HepG2 (cell line): ENCODE results near the gene ANKRD22. TPM values are rescaled to one million over a fixed set of nuclear protein-coding genes. Genes with fewer than 3 reads are reported as not detected.

ENCODE experiments used
- CREM ChIP-seq, 2 experiments: sonication (generic) in 1 of 2; formaldehyde crosslinking in 1 of 2; IDR thresholded peaks; 2 replicates each; pipeline versions ENCODE4 v1.4.0 to v1.6.1; 2016 to 2020; ENCODE audit warnings: antibody characterized with exemption in 1 of 2, mild to moderate bottlenecking in 1 of 2, missing genetic modification reagents in 1 of 2
- EP300 ChIP-seq, 3 experiments: sonication (generic) in 1 of 3; formaldehyde crosslinking in 1 of 3; IDR thresholded peaks; 2 replicates each; pipeline versions ENCODE4 v1.5.1 to v1.6.1; 2011 to 2020; ENCODE audit warnings: low read depth in 2 of 3, low read length in 2 of 3, borderline replicate concordance in 1 of 3, improper control_type of control experiment in 1 of 3, mild to moderate bottlenecking in 1 of 3, missing genetic modification reagents in 1 of 3, moderate library complexity in 1 of 3
- KDM5B ChIP-seq: sonication (generic); formaldehyde crosslinking; IDR thresholded peaks from 2 replicates; pipeline ENCODE4 v1.4.0; 2020; ENCODE audit warnings: missing genetic modification reagents, mild to moderate bottlenecking, borderline replicate concordance
- MAF1 ChIP-seq: sonication (generic); formaldehyde crosslinking; IDR thresholded peaks from 2 replicates; pipeline ENCODE4 v1.5.0; 2020; ENCODE audit warnings: missing genetic modification reagents, borderline replicate concordance
- MATR3 ChIP-seq: sonication (generic); formaldehyde crosslinking; IDR thresholded peaks from 2 replicates; pipeline ENCODE4 v1.4.0; 2020; ENCODE audit warnings: missing genetic modification reagents
- MBNL3 ChIP-seq: fragments of 250-450 bp; sonication (Bioruptor Pico); conservative IDR thresholded peaks from 2 replicates; pipeline ENCODE4 v1.8.0; 2022; ENCODE audit warnings: mild to moderate bottlenecking, inconsistent platforms
- PTBP1 ChIP-seq: fragments of 200-400 bp; formaldehyde crosslinking; IDR thresholded peaks from 2 replicates; pipeline ENCODE4 v1.6.1; 2018; ENCODE audit warnings: low read length, low read depth; ENCODE audit not compliant: poor library complexity, severe bottlenecking
- RBM39 ChIP-seq: fragments of 200-400 bp; formaldehyde crosslinking; IDR thresholded peaks from one replicate; pipeline ENCODE4 v1.6.1; 2018; ENCODE audit warnings: antibody characterized with exemption, mild to moderate bottlenecking, low read depth, low read length; ENCODE audit not compliant: poor library complexity, severe bottlenecking
- SPEN ChIP-seq: sonication (generic); formaldehyde crosslinking; IDR thresholded peaks from 2 replicates; pipeline ENCODE4 v1.5.1; 2020; ENCODE audit warnings: low read depth, mild to moderate bottlenecking, missing genetic modification reagents
- SRSF4 ChIP-seq: fragments of 200-400 bp; formaldehyde crosslinking; IDR thresholded peaks from one replicate; pipeline ENCODE4 v1.6.1; 2018; ENCODE audit warnings: mild to moderate bottlenecking, low read depth, low read length, moderate library complexity; ENCODE audit not compliant: poor library complexity, severe bottlenecking
- SYNCRIP ChIP-seq: fragments of 200-400 bp; formaldehyde crosslinking; IDR thresholded peaks from 2 replicates; pipeline ENCODE4 v1.6.1; 2018; ENCODE audit warnings: mild to moderate bottlenecking, low read depth, low read length; ENCODE audit not compliant: insufficient read depth
- ZFX ChIP-seq: sonication (generic); formaldehyde crosslinking; IDR thresholded peaks from 2 replicates; pipeline ENCODE4 v1.4.0; 2020; ENCODE audit warnings: mild to moderate bottlenecking, low read depth, missing genetic modification reagents, moderate library complexity
- ZNF343 ChIP-seq: sonication (generic); formaldehyde crosslinking; IDR thresholded peaks from 2 replicates; pipeline ENCODE4 v1.4.0; 2020; ENCODE audit warnings: mild to moderate bottlenecking, missing genetic modification reagents
- ZNF430 ChIP-seq: sonication (generic); formaldehyde crosslinking; IDR thresholded peaks from 2 replicates; pipeline ENCODE4 v1.9.0; 2021; ENCODE audit warnings: mild to moderate bottlenecking, missing genetic modification reagents
- ZNF510 ChIP-seq: sonication (generic); formaldehyde crosslinking; IDR thresholded peaks from 2 replicates; pipeline ENCODE4 v1.4.0; 2020; ENCODE audit warnings: low read depth, mild to moderate bottlenecking, missing genetic modification reagents
- ZNF543 ChIP-seq: sonication (generic); formaldehyde crosslinking; IDR thresholded peaks from 2 replicates; pipeline ENCODE4 v1.4.0; 2020; ENCODE audit warnings: mild to moderate bottlenecking, missing genetic modification reagents
- ZNF678 ChIP-seq: sonication (generic); formaldehyde crosslinking; IDR thresholded peaks from 2 replicates; pipeline ENCODE4 v1.4.0; 2020; ENCODE audit warnings: mild to moderate bottlenecking, missing genetic modification reagents
- ZNF7 ChIP-seq: IDR thresholded peaks from 2 replicates; pipeline ENCODE4 v1.6.1; 2016; ENCODE audit warnings: missing biosample characterization, missing genetic modification reagents
- polyA plus RNA-seq, 8 experiments: library from polyadenylated mRNA; depleted of rRNA in 3 of 8; stranded (reverse) in 7 of 8; unstranded in 1 of 8; fragments of >200 nt; fragmentation: Illumina TruSeq in 4 of 8; extraction: Trizol in 4 of 8; gene quantifications; 2 replicates each; pipeline versions ENCODE4 v1.2.1 to v1.2.3, GENCODE V29; 2011 to 2016; ENCODE audit warnings: low read depth in 4 of 8, missing spikeins in 1 of 8, mixed read lengths in 1 of 8; ENCODE audit not compliant: insufficient read depth in 1 of 8
- total RNA-seq, 5 experiments: library from RNA; depleted of rRNA; stranded (reverse); fragments of >200 nt; fragmentation: Illumina TruSeq; extraction: Trizol; gene quantifications; 2 replicates each; pipeline ENCODE4 v1.2.3, GENCODE V29; 2016; ENCODE audit warnings: low read depth in 1 of 5
- TF ChIP-seq, protein P1 (sequence below): sonication (generic); formaldehyde crosslinking; IDR thresholded peaks from 2 replicates; pipeline ENCODE4 v1.4.0; 2020; ENCODE audit warnings: missing genetic modification reagents
- TF ChIP-seq, protein P2 (sequence below): sonication (generic); formaldehyde crosslinking; IDR thresholded peaks from 2 replicates; pipeline ENCODE4 v1.5.0; 2020; ENCODE audit warnings: missing genetic modification reagents
- TF ChIP-seq, protein P3 (sequence below): sonication (generic); formaldehyde crosslinking; IDR thresholded peaks from 2 replicates; pipeline ENCODE4 v1.5.0; 2020; ENCODE audit warnings: mild to moderate bottlenecking, missing genetic modification reagents, moderate library complexity

Gene ANKRD22
- total and polyA plus RNA-seq, 2 of the 13 experiments (the other 11 are each of a cell fraction or from before 2014, with no cell fraction given), result not detected

DNA sequence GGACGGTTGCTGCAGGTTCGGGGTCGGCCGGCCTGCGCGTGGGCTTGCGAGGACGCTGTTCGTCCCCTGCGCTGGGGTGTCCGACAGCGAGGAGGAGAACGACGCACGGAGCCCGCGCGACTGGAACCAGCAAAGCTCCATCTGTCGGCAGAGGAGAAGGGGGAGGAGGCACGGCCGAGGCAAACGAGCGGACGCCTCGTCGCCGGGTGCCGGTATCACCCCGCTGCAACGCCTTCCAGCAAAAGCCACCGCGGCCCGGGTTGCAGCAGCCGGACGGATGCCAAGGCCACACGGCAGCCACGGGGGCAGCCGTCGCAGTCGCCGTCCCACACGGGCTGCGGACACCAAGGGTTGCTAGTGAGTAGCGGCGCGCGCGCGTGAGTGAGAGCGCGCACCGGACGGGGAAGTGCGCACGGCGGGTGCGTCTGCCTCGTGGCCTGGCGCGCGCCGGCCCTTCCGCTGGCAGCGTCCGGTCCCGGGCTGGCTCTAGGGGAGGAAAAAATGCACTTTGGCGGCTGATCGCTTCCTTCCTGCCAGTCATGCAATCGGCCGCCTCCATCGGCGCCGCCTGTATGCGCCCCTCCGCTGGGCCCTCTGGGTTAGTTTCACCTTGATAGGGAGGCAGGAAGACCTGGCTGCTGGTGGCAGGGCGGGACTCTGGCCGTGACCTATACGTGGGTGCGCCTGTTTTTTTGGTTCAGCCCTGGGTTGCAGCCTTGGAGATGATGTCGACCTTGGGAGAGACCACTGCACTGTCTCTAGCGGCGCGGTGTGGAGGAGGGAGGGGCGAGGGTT lies 28.8 kb upstream of the ANKRD22 start (continued):
- TF ChIP-seq ZNF510 (CRISPR knock-in tag) (no peak), EP300 (IDR thresholded peaks at IDR 0.05; ENCODE audit: low read depth in 2 of 2, low read length in 2 of 2) (no peak), EP300 (CRISPR knock-in tag; IDR thresholded peaks at IDR 0.05; ENCODE audit: borderline replicate concordance) (no peak), SPEN (CRISPR knock-in tag) (peak; percentile 63), CREM (IDR thresholded peaks at IDR 0.05) (no peak), CREM (CRISPR knock-in tag; IDR thresholded peaks at IDR 0.05) (no peak), ZNF678 (CRISPR knock-in tag) (0 out of 2 replicates have a peak, but pooled peaks have one; percentile 46), MAF1 (0 out of 2 replicates have a peak, but pooled peaks have one; percentile 35), ZFX (CRISPR knock-in tag) (peak; percentile 60; the same call in 1 of the 2 replicates), ZNF430 (CRISPR knock-in tag) (0 out of 2 replicates have a peak, but pooled peaks have one; percentile 27), KDM5B (CRISPR knock-in tag) (peak; percentile 86), PTBP1 (no peak), MBNL3 (CRISPR knock-in tag) (no peak), SRSF4 (no peak), ZNF343 (CRISPR knock-in tag) (peak; percentile 58; the same call in 1 of the 2 replicates), ZNF7 (CRISPR knock-in tag) (no peak), SYNCRIP (no peak), ZNF543 (CRISPR knock-in tag) (peak; percentile 90), MATR3 (no peak), RBM39 (peak; percentile 44)
- TF ChIP-seq, protein P1, sequence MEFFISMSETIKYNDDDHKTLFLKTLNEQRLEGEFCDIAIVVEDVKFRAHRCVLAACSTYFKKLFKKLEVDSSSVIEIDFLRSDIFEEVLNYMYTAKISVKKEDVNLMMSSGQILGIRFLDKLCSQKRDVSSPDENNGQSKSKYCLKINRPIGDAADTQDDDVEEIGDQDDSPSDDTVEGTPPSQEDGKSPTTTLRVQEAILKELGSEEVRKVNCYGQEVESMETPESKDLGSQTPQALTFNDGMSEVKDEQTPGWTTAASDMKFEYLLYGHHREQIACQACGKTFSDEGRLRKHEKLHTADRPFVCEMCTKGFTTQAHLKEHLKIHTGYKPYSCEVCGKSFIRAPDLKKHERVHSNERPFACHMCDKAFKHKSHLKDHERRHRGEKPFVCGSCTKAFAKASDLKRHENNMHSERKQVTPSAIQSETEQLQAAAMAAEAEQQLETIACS, result peak; percentile 95
- TF ChIP-seq, protein P2, sequence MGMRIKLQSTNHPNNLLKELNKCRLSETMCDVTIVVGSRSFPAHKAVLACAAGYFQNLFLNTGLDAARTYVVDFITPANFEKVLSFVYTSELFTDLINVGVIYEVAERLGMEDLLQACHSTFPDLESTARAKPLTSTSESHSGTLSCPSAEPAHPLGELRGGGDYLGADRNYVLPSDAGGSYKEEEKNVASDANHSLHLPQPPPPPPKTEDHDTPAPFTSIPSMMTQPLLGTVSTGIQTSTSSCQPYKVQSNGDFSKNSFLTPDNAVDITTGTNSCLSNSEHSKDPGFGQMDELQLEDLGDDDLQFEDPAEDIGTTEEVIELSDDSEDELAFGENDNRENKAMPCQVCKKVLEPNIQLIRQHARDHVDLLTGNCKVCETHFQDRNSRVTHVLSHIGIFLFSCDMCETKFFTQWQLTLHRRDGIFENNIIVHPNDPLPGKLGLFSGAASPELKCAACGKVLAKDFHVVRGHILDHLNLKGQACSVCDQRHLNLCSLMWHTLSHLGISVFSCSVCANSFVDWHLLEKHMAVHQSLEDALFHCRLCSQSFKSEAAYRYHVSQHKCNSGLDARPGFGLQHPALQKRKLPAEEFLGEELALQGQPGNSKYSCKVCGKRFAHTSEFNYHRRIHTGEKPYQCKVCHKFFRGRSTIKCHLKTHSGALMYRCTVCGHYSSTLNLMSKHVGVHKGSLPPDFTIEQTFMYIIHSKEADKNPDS (CRISPR knock-in tag), result no peak
- TF ChIP-seq, protein P3, sequence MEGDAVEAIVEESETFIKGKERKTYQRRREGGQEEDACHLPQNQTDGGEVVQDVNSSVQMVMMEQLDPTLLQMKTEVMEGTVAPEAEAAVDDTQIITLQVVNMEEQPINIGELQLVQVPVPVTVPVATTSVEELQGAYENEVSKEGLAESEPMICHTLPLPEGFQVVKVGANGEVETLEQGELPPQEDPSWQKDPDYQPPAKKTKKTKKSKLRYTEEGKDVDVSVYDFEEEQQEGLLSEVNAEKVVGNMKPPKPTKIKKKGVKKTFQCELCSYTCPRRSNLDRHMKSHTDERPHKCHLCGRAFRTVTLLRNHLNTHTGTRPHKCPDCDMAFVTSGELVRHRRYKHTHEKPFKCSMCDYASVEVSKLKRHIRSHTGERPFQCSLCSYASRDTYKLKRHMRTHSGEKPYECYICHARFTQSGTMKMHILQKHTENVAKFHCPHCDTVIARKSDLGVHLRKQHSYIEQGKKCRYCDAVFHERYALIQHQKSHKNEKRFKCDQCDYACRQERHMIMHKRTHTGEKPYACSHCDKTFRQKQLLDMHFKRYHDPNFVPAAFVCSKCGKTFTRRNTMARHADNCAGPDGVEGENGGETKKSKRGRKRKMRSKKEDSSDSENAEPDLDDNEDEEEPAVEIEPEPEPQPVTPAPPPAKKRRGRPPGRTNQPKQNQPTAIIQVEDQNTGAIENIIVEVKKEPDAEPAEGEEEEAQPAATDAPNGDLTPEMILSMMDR, result peak; percentile 57
